H1 (cell line): ENCODE results near the gene FOXK1. TPM values are rescaled to one million over a fixed set of nuclear protein-coding genes. Genes with fewer than 3 reads are reported as not detected.

Source experiments
- CTCF ChIA-PET: fragments of 300-600 bp; sonication (Branson Sonifier 250); formaldehyde crosslinking; loops from one replicate; lab custom pipeline; 2021; ENCODE audit not compliant: partially characterized antibody; lab: Charles Lee
- POLR2A ChIA-PET: fragments of 300-600 bp; sonication (Branson Sonifier 250); formaldehyde crosslinking; loops from one replicate; lab custom pipeline; 2021; ENCODE audit warnings: inconsistent platforms; ENCODE audit not compliant: partially characterized antibody; lab: Charles Lee
- DNase-seq, 2 experiments: peaks; one replicate each; pipeline versions ENCODE4 v3.0.0 to v3.0.0-alpha.2; 2010 to 2022; ENCODE audit warnings: low spot score in 2 of 2, low read depth in 1 of 2, mixed read lengths in 1 of 2
- FAIRE-seq: peaks from 2 replicates; lab custom pipeline; 2011; peaks lifted over from hg19 to GRCh38; lab: Jason Lieb, UNC
- H2AFZ ChIP-seq: 2 replicates; pipeline ENCODE4 v1.8.1; 2012; ENCODE audit warnings: low read length, inconsistent platforms
- H2AK5ac ChIP-seq: 2 replicates; pipeline ENCODE4 v1.6.1; 2013; ENCODE audit warnings: low read depth, low read length
- H2BK120ac ChIP-seq: replicated peaks from 2 replicates; pipeline ENCODE3; 2013; ENCODE audit warnings: low read depth, low read length, inconsistent platforms
- H2BK12ac ChIP-seq: 2 replicates; pipeline ENCODE4 v1.6.1; 2013; ENCODE audit warnings: low read depth, low read length
- H2BK15ac ChIP-seq: 2 replicates; pipeline ENCODE4 v1.6.1; 2013; ENCODE audit warnings: low read length
- H2BK20ac ChIP-seq: 2 replicates; pipeline ENCODE4 v1.6.1; 2013; ENCODE audit warnings: low read length
- H2BK5ac ChIP-seq: 2 replicates; pipeline ENCODE4 v1.6.1; 2013; ENCODE audit warnings: low read depth, low read length
- H3K14ac ChIP-seq: 2 replicates; pipeline ENCODE4 v1.6.1; 2013; ENCODE audit warnings: inconsistent platforms; ENCODE audit not compliant: insufficient read length
- H3K18ac ChIP-seq: 2 replicates; pipeline ENCODE4 v1.6.1; 2013; ENCODE audit warnings: low read length; ENCODE audit errors: extremely low read depth
- H3K23ac ChIP-seq: 2 replicates; pipeline ENCODE4 v1.6.1; 2013; ENCODE audit warnings: inconsistent platforms; ENCODE audit not compliant: insufficient read length
- H3K23me2 ChIP-seq: 2 replicates; pipeline ENCODE4 v1.6.1; 2013; ENCODE audit warnings: low read depth, low read length
- H3K27ac ChIP-seq: 2 replicates; pipeline ENCODE4 v1.6.1; 2011; ENCODE audit warnings: low read depth, low read length, inconsistent platforms
- H3K27me3 ChIP-seq, 4 experiments: replicated peaks in 1 of 4; 1 replicate in 1 of 4; 2 replicates in 3 of 4; pipeline versions ENCODE4 v1.6.1 to v1.8.1; 2011 to 2013; ENCODE audit warnings: low read length in 3 of 4, mild to moderate bottlenecking in 3 of 4, inconsistent platforms in 2 of 4, mixed read lengths in 2 of 4, moderate library complexity in 1 of 4; ENCODE audit not compliant: control insufficient read depth in 3 of 4, insufficient read depth in 3 of 4; ENCODE audit errors: extremely low read depth in 1 of 4
- H3K36me3 ChIP-seq, 4 experiments: 2 replicates each; pipeline versions ENCODE4 v1.6.1 to v1.8.1; 2011 to 2013; ENCODE audit warnings: mild to moderate bottlenecking in 4 of 4, low read length in 3 of 4, moderate library complexity in 2 of 4, control low read depth in 1 of 4, inconsistent platforms in 1 of 4; ENCODE audit not compliant: insufficient read depth in 4 of 4, control insufficient read depth in 2 of 4
- H3K4ac ChIP-seq: replicated peaks from 2 replicates; pipeline ENCODE3; 2013; ENCODE audit warnings: low read length, low read depth, mixed read lengths, inconsistent platforms; ENCODE audit not compliant: insufficient read length
- H3K4me1 ChIP-seq, 4 experiments: replicated peaks in 1 of 4; 1 replicate in 1 of 4; 2 replicates in 3 of 4; pipeline versions ENCODE4 v1.6.1 to v1.8.1; 2011 to 2013; ENCODE audit warnings: low read length in 3 of 4, inconsistent platforms in 2 of 4, mixed read lengths in 1 of 4; ENCODE audit not compliant: insufficient read depth in 4 of 4, control insufficient read depth in 3 of 4
- H3K4me2 ChIP-seq, 2 experiments: 2 replicates each; pipeline versions ENCODE4 v1.6.1 to v1.8.1; 2011 to 2013; ENCODE audit warnings: low read depth in 2 of 2, low read length in 2 of 2, control low read depth in 1 of 2, inconsistent platforms in 1 of 2, mild to moderate bottlenecking in 1 of 2; ENCODE audit not compliant: insufficient read depth in 1 of 2
- H3K4me3 ChIP-seq, 4 experiments: fragments of 200-600, 300-600 bp in 1 of 4; sonication (generic), shearing (Covaris generic), sonication (Bioruptor Twin) in 1 of 4; 2 replicates each; pipeline versions ENCODE4 v1.5.1 to v1.8.1; 2011 to 2016; ENCODE audit warnings: low read length in 4 of 4, low read depth in 3 of 4, control low read depth in 2 of 4, inconsistent platforms in 2 of 4, mild to moderate bottlenecking in 2 of 4, mixed read lengths in 1 of 4, moderate library complexity in 1 of 4; ENCODE audit not compliant: insufficient read depth in 2 of 4; ENCODE audit errors: extremely low read depth in 1 of 4
- H3K56ac ChIP-seq: replicated peaks from 2 replicates; pipeline ENCODE3; 2013; ENCODE audit warnings: low read depth, mild to moderate bottlenecking, mixed read lengths, low read length, inconsistent platforms; ENCODE audit not compliant: insufficient read length
- H3K79me1 ChIP-seq: 2 replicates; pipeline ENCODE4 v1.6.1; 2013; ENCODE audit warnings: low read depth, low read length, control low read depth
- H3K79me2 ChIP-seq, 2 experiments: 2 replicates each; pipeline versions ENCODE4 v1.6.1 to v1.8.1; 2012 to 2013; ENCODE audit warnings: low read length in 2 of 2, mild to moderate bottlenecking in 2 of 2, inconsistent platforms in 1 of 2; ENCODE audit not compliant: insufficient read depth in 2 of 2, control insufficient read depth in 1 of 2
- H3K9ac ChIP-seq, 4 experiments: replicated peaks in 1 of 4; 1 replicate in 1 of 4; 2 replicates in 3 of 4; pipeline versions ENCODE4 v1.6.1 to v1.8.1; 2011 to 2013; ENCODE audit warnings: low read depth in 3 of 4, low read length in 3 of 4, control low read depth in 2 of 4, mild to moderate bottlenecking in 2 of 4, moderate library complexity in 2 of 4, inconsistent platforms in 1 of 4; ENCODE audit errors: extremely low read depth in 1 of 4
- H3K9me3 ChIP-seq, 2 experiments: 2 replicates each; pipeline versions ENCODE4 v1.6.1 to v1.8.1; 2012 to 2013; ENCODE audit warnings: mild to moderate bottlenecking in 2 of 2, moderate library complexity in 2 of 2, control low read depth in 1 of 2, inconsistent platforms in 1 of 2, low read depth in 1 of 2, low read length in 1 of 2, mixed read lengths in 1 of 2; ENCODE audit not compliant: insufficient read depth in 2 of 2
- H4K20me1 ChIP-seq, 2 experiments: replicated peaks in 1 of 2; 2 replicates each; pipeline versions ENCODE3 to v1.8.1; 2011 to 2013; ENCODE audit warnings: inconsistent platforms in 2 of 2, low read length in 2 of 2, mild to moderate bottlenecking in 1 of 2; ENCODE audit not compliant: insufficient read depth in 2 of 2, control insufficient read depth in 1 of 2
- H4K5ac ChIP-seq: 2 replicates; pipeline ENCODE4 v1.6.1; 2013; ENCODE audit warnings: low read length, low read depth, mixed read lengths, inconsistent platforms; ENCODE audit not compliant: insufficient read length
- H4K8ac ChIP-seq: 2 replicates; pipeline ENCODE4 v1.8.0; 2013; ENCODE audit warnings: mild to moderate bottlenecking, moderate library complexity, low read length, inconsistent platforms; ENCODE audit not compliant: insufficient read depth; ENCODE audit errors: extremely low read depth
- H4K91ac ChIP-seq: replicated peaks from 2 replicates; pipeline ENCODE3; 2013; ENCODE audit warnings: low read length, mixed read lengths, inconsistent platforms; ENCODE audit not compliant: insufficient read length
- ATF2 ChIP-seq: IDR thresholded peaks from 2 replicates; pipeline ENCODE4 v1.6.1; 2012; ENCODE audit warnings: low read length, inconsistent platforms
- CTCF ChIP-seq, 3 experiments: IDR thresholded peaks; 1 replicate in 2 of 3; 2 replicates in 1 of 3; pipeline versions ENCODE4 v1.5.1 to v1.6.1; 2011; ENCODE audit warnings: low read length in 3 of 3, mild to moderate bottlenecking in 3 of 3, inconsistent platforms in 2 of 3, low read depth in 1 of 3, moderate library complexity in 1 of 3; ENCODE audit not compliant: insufficient read depth in 1 of 3; ENCODE audit errors: control extremely low read depth in 1 of 3
- GABPA ChIP-seq: IDR thresholded peaks from 2 replicates; pipeline ENCODE4 v1.6.1; 2011; ENCODE audit warnings: mild to moderate bottlenecking, low read length, moderate library complexity, borderline replicate concordance; ENCODE audit not compliant: insufficient read depth
- POLR2A ChIP-seq, 2 experiments: IDR thresholded peaks; 1 replicate in 1 of 2; 2 replicates in 1 of 2; pipeline ENCODE4 v1.6.1; 2011; ENCODE audit warnings: low read depth in 2 of 2, low read length in 2 of 2, mild to moderate bottlenecking in 2 of 2; ENCODE audit errors: control extremely low read depth in 1 of 2
- POLR2AphosphoS5 ChIP-seq: IDR thresholded peaks from 2 replicates; pipeline ENCODE4 v1.6.1; 2011; ENCODE audit warnings: low read depth, low read length
- SAP30 ChIP-seq: fragments of 300-600 bp; sonication (generic); IDR thresholded peaks from 2 replicates; pipeline ENCODE4 v1.7.1; 2012; ENCODE audit warnings: low read length, moderate library complexity, mild to moderate bottlenecking, inconsistent platforms; ENCODE audit not compliant: insufficient read depth, insufficient replicate concordance
- SUZ12 ChIP-seq: fragments of 200-600 bp; sonication (generic); IDR thresholded peaks from 2 replicates; pipeline ENCODE4 v1.6.1; 2012; ENCODE audit warnings: mild to moderate bottlenecking, inconsistent platforms, low read length, moderate library complexity, mixed read lengths
- TBP ChIP-seq: IDR thresholded peaks from 2 replicates; pipeline ENCODE4 v1.6.1; 2011; ENCODE audit warnings: low read depth, low read length, improper control_type of control experiment
- TEAD4 ChIP-seq: IDR thresholded peaks from 2 replicates; pipeline ENCODE4 v1.6.1; 2012; ENCODE audit warnings: low read depth, low read length, inconsistent platforms, mixed read lengths
- WGBS, 2 experiments: shearing (Covaris generic) in 1 of 2; methylation state at CpG; one replicate each; pipeline versions ENCODE4 v1.1.6 to v1.1.7; 2013 to 2015; ENCODE audit warnings: low lambda C conversion rate in 2 of 2, mixed read lengths in 2 of 2, inconsistent platforms in 1 of 2, low coverage in 1 of 2, missing lambda C conversion rate in 1 of 2; ENCODE audit not compliant: insufficient replicate concordance in 2 of 2, insufficient coverage in 1 of 2, insufficient read length in 1 of 2; ENCODE audit errors: extremely low coverage in 1 of 2, missing lambda C conversion rate in 1 of 2; 5-methylcytosine and 5-hydroxymethylcytosine counted together
- polyA plus RNA-seq, 7 experiments: library from polyadenylated mRNA; depleted of rRNA in 3 of 7; stranded (reverse) in 5 of 7; unstranded in 2 of 7; fragments of >200 nt in 5 of 7; fragments of 200-250 nt in 2 of 7; gene quantifications; 1 replicate in 5 of 7; 2 replicates in 1 of 7; 4 replicates in 1 of 7; pipeline versions ENCODE4 v1.2.1 to v1.2.3, GENCODE V29; 2011 to 2013; ENCODE audit warnings: missing spikeins in 2 of 7, mixed read lengths in 2 of 7
- total RNA-seq: library from RNA; stranded (reverse); fragmentation: NEBNext Ultra II Directional; extraction: Animal tissue kit (Norgen Biotek cat#: 25700); gene quantifications from 2 replicates; pipeline ENCODE4 v1.2.1, GENCODE V29; 2021

The FOXK1 gene
- total and polyA plus RNA-seq, 2 of the 8 experiments (the other 6 are each of a cell fraction or from before 2014, with no cell fraction given) = 2.0 to 8.5 TPM

- Histone ChIP-seq H4K5ac (no peak overlapping the region), H4K8ac (no peak overlapping the region), H3K56ac (no peak overlapping the region), H3K4me2 (no peak overlapping the region), H3K14ac (no peak overlapping the region), H3K79me1 (peaks cover 9% of the 10 kb centered on the region), H4K91ac (no peak overlapping the region), H2BK5ac (no peak overlapping the region), H2AK5ac (no peak overlapping the region), H3K27ac (no peak overlapping the region), H3K4me1 (no peaks in the 10 kb centered on the region), H2BK15ac (no peak overlapping the region), H3K79me2 (peaks cover 0 to 2% of the 10 kb centered on the region in 2 experiments; a peak in 1 of 4 replicates), H3K4me3 (no peak overlapping the region), H3K9ac (no peak overlapping the region), H3K36me3 (no peaks in the 10 kb centered on the region), H4K20me1 (peaks cover 27 to 43% of the 10 kb centered on the region in 2 experiments), H3K27me3 (peaks cover 17 to 40% (median 33%) of the 10 kb centered on the region in 4 experiments), H2BK12ac (no peak overlapping the region), H3K9me3 (peaks cover 0 to 12% of the 10 kb centered on the region in 2 experiments; a peak in 2 of 4 replicates), H3K23ac (no peak overlapping the region), H2AFZ (no peak overlapping the region), H3K18ac (no peak overlapping the region), H2BK20ac (no peak overlapping the region), H3K4ac (no peak overlapping the region), H2BK120ac (no peak overlapping the region), H3K23me2 (no peaks in the 10 kb centered on the region; the same call in 1 of the 2 replicates)
- ChIA-PET POLR2A (no interaction called here), CTCF (interaction anchor here (1.3 to 2.2 kb wide), 2 partner anchors 10 to 22 kb away, joined by 3 to 6 read pairs; no protein-coding TSS in a partner anchor)
- no peak for DNase-seq
- no peak for FAIRE-seq
- WGBS, 2 experiments = 90% methylated on average over 26 of the region's 26 CpGs; no CpG with 5 or more reads in 1 of the 2 experiments
- no peak for TF ChIP-seq SUZ12
- TF ChIP-seq POLR2AphosphoS5 = no peak
- TF ChIP-seq CTCF (IDR thresholded peaks at IDR 0.05; ENCODE audit: control extremely low read depth in 1 of 3, insufficient read depth in 1 of 3, low read depth in 1 of 3, low read length in 3 of 3) = no peak
- TF ChIP-seq GABPA = no peak
- no peak for TF ChIP-seq TBP
- no peak for TF ChIP-seq POLR2A (IDR thresholded peaks at IDR 0.05; ENCODE audit: control extremely low read depth in 1 of 2, low read depth in 2 of 2, low read length in 2 of 2)
- TF ChIP-seq TEAD4 = no peak
- TF ChIP-seq SAP30 = no peak
- no peak for TF ChIP-seq ATF2
Observed at GRCh38 chr7:4714767-4715409, 32.8 kb downstream of the FOXK1 start.
